ENCODE data around the gene DHFR. TPM values are rescaled to one million over a fixed set of nuclear protein-coding genes. Genes with fewer than 3 reads are reported as not detected.
"Not testable (repeated sequence)": the region's sequence is repeated elsewhere in the genome, so short reads cannot be mapped to it uniquely, and the experiment has no call there.

Gene DHFR
- total RNA-seq: 20.4 TPM

DNA sequence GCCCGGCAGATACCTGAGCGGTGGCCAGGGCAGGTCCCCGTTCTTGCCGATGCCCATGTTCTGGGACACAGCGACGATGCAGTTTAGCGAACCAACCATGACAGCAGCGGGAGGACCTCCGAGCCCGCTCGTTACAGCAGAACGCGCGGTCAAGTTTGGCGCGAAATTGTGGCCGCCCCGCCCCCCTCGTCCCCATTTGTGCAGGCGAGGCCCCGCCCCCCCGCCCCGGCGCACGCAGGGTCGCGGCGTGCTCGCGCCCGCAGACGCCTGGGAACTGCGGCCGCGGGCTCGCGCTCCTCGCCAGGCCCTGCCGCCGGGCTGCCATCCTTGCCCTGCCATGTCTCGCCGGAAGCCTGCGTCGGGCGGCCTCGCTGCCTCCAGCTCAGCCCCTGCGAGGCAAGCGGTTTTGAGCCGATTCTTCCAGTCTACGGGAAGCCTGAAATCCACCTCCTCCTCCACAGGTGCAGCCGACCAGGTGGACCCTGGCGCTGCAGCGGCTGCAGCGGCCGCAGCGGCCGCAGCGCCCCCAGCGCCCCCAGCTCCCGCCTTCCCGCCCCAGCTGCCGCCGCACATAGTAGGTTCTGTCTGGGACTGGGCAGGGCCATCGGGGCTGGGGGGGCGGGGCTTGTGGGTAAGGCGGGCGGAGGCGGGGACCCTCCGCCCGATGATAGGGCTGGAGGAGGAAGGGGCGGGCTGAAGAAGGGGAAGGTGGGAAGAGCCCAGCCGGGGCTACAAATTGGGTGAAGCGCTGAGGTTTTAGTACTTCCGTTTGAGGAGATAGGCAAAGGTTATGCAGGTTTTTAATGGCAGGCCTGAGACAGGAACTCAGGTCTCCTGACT lies at the start of gene DHFR, which contains the start of gene MSH3:
TSS of gene DHFR (minus strand) at position 593 of the 840 bp plus-strand sequence. CDS start at position 99, 494 bp downstream.
TSS of gene MSH3 (plus strand) at position 262 of the 840 bp plus-strand sequence. CDS start at position 338, 76 bp downstream.
- no peak for FAIRE-seq
- peak; percentile 89 to 92 for DNase-seq (ENCODE audit: low spot score in 2 of 2)

GRCh38 chr5:80704221-80704620 lies 49.4 kb upstream of the DHFR start:
- FAIRE-seq (no peak), DNase-seq (ENCODE audit: low spot score in 2 of 2) (no peak)

- FAIRE-seq (no peak), DNase-seq (ENCODE audit: low spot score in 2 of 2) (no peak)
Observed at GRCh38 chr5:80703747-80704146, 49.0 kb upstream of the DHFR start.

DNA sequence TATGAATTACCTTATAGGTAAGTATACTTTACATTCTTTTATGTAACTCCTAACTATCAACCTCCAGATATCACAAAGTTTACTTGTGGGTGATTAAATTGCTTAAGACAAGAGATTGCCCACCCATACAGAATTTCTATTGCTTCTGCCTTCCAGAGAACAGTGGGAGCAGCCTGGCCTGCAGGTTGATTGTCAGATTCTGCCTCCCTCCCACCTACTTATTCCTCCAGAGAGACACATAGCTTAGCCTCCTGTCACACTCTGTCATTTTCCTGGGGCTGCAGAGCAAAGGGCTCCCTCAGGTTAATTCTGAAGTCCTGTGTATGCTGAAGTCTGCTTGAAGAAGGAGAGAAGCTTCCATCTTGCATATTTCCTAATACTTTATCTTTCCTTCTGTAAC lies 48.5 kb upstream of the DHFR start:
- FAIRE-seq (no peak), DNase-seq (ENCODE audit: low spot score in 2 of 2) (no peak)

- DNase-seq (ENCODE audit: low spot score in 2 of 2) (no peak), FAIRE-seq (no peak)
Observed at GRCh38 chr5:80701597-80701996, 46.8 kb upstream of the DHFR start.

- FAIRE-seq: no peak
- no peak for DNase-seq (ENCODE audit: low spot score in 2 of 2)
Observed at GRCh38 chr5:80698369-80698768, 43.6 kb upstream of the DHFR start.

DNA sequence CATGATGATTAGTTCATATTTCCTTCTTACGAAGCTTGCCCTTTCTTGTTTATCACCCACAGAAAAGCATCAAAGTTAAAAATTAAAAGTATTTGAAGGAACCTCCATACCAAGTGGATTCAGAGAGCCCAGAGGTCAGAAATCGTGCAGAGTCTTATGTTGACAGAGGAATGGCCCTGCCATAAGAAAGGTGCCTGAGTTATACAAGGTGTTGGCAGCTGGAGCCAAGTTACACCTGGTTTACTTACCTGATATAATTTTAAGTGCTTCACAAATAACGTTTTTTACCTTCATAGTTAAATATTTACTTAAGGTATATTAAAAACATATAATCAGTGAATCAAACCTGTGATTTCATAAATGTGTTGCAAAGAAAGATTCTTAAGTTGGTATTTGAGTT lies 42.3 kb upstream of the DHFR start:
- DNase-seq (ENCODE audit: low spot score in 2 of 2) (no peak), FAIRE-seq (no peak)

- no peak for FAIRE-seq
- no peak for DNase-seq (ENCODE audit: low spot score in 2 of 2)
Observed at GRCh38 chr5:80696450-80696849, 41.7 kb upstream of the DHFR start.

GRCh38 chr5:80695666-80696065 lies 40.9 kb upstream of the DHFR start:
- FAIRE-seq: no peak
- DNase-seq (ENCODE audit: low spot score in 2 of 2): no peak

- DNase-seq (ENCODE audit: low spot score in 2 of 2) (no peak), FAIRE-seq (no peak)
Observed at GRCh38 chr5:80689627-80690026, 34.8 kb upstream of the DHFR start.

DNA sequence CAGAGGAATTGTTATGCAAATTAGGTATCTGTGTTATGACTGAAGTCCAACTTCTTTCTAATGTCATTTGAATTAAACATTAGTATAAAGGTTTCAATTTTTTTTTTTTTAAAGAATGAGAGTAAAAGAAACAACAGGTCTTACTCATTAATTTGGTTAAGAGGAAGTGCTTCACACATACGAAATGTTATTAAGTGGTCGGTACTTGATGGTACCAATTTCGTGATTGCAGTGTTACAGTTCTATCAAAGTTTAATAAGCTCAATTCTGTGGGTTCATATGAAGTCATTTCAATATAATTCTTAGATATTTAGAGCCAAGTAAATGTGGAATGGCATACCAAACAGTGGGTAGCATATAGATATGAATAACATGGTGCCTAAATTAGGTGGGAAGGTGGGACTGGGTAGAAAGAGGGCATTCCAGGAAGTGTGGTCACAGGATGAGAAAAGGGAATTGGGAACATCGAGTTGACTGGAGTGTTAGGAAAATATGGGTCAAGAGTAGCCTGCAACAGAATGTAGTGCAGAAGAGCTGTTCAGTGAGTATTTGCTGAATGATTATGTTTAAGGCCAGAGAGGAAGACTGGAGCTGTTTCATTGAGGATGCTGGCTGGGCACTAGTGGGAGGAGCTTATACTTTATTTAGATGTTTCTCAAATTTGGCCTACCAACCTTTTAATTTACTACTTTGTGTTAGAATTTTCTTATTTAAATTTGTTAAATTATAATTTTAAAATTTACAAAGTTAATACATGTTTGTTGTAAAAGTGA lies 34.1 kb upstream of the DHFR start:
- no peak for DNase-seq (ENCODE audit: low spot score in 2 of 2)
- no peak for FAIRE-seq

DNA sequence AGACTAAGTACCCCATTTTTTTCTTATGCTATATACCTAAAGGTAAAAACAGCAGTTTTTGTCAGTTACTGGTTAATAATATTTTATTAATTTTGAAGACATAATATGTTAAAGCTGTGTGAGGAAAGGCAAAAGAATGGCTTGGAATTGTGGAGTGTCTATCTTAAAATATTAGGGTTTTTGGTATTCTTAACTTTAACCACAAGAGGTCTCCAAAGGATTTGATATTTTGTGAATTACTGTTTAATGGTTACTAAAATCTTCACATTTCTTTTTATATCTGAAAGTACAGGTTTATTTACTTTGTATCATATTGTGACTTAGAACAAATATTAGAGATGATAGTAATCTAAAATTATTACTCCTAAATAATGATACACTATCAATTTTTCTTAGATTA lies 32.0 kb upstream of the DHFR start:
- FAIRE-seq: peak; percentile 96
- DNase-seq (ENCODE audit: low spot score in 2 of 2): no peak

- DNase-seq (ENCODE audit: low spot score in 2 of 2): no peak
- FAIRE-seq: no peak
Observed at GRCh38 chr5:80676706-80677105, 21.9 kb upstream of the DHFR start.

DNA sequence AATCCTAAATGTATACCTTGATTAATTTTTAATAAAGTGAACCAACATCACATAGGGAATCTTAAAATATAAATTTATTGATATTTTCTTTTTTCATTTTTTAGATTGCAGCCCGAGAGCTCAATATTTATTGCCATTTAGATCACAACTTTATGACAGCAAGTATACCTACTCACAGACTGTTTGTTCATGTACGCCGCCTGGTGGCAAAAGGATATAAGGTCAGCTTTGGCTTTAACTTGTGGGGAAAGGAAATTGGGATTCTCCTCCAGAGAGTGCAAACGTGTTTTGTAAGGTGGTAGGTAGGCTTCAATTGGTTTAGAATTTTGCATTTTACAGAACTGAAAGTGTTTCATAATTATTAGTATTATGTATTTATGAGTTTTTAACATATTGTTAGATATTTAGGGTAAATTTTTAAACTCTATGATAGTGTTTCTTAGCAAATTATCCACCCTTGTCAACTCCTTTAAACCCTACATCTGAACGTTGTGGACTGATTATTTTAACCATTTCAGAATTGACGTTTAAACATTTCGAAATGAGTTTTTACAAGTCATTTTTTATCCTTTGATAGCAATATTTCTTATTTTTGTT lies 17.5 kb upstream of the DHFR start:
- peak; percentile 36 to 46 for DNase-seq (ENCODE audit: low spot score in 2 of 2)
- peak; percentile 85 for FAIRE-seq

DNA sequence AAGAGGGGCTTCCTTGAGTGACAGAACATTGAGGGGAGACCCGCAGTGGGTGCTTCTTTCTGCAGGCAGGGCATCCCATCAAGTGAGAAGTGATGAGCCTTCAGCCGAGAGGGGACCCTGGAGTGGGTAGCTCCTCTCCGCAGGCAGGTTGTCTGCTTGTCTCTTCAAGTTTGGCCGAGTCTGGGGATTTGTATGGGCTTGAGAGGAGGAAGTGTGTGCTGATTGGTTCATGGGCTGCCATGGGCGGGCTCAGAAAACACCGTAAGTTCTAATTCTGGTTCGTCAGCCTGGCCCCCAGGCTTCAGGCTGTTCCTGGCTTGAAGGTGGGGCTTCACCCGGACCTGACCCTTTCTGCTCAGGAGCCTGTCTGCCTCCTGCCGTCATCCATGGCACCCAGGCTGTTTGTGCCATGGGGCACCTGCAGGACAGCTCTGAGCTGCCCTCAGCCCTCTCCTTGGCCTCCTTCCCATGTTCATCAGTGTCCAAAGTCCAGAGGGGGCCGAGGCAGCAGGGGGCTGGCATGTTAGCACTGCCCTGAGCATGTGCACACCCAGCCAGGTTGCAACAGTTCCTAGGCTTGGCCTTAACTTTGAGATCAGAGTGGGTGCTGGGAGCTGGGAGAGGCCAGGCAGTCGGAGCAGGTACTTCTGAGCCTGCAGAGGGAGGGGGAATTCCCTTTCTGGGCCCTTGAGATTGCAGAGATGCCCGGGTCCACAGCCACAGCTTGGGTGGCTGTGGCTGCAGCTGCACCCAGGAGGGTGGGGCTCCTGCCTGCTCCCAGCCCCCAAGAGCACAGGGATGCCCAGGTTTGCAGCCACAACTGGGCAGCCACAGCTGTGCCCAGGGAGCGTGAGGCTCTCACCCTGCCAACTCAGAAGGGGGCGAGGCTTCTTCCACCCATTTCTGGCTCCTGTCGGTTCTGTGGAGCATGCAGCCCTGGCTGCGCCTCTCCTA lies 13.5 kb upstream of the DHFR start:
- FAIRE-seq: no peak
- no peak for DNase-seq (ENCODE audit: low spot score in 2 of 2)

DNA sequence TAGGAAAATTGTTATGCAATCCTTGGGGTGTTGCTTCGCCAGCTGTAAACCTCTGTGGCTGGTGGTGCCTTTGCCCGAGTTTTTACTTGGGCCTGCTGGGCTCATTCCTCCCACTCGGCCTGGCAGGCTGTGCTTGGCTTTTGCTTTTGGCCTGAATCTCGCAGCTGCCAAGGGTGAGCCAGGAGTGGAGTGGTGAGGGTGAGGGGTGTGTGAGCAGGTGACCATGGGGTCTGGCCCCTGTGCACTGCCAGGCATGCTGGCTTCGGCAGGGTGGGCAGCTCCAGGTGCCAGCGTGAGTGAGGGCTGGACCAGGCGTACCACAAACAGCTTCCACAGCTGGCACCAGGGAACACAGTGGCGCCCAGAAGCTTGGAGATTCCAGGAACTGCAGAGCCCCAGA lies 12.6 kb upstream of the DHFR start:
- FAIRE-seq: no peak

DNA sequence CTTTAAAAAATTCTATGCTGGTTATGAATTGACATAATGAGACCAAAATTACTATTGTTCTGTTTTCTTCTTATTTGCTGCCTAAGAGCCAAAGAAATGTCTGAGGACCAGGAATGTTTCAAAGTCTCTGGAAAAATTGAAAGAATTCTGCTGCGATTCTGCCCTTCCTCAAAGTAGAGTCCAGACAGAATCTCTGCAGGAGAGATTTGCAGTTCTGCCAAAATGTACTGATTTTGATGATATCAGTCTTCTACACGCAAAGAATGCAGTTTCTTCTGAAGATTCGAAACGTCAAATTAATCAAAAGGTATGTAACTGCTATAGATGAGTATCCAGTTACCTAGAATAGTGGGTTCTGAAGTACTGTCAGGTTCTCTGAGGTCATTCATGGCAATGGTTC lies 10.3 kb upstream of the DHFR start:
- no peak for DNase-seq (ENCODE audit: low spot score in 2 of 2)
- FAIRE-seq: no peak

More for the DNA sequence above, 12.6 kb upstream of the DHFR start:
- DNase-seq (ENCODE audit: low spot score in 2 of 2): no peak

DNA sequence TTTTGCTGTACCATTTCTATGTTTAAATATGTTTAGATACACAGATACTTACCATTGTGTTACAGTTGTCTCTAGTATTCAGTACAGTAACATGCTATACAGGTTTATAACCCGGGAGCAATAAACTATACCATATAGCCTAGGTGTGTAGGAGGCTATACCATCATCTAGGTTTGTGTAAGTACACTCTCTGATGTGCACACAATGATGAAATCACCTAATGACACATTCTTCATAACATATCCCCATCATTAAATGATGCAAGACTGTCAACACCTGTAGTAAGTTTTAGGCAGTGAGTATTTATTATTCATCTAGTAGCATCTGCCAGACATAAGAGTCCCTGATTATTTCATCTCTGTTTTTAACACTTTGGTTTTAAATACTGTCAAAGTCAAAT lies 7.3 kb upstream of the DHFR start:
- no peak for FAIRE-seq

DNA sequence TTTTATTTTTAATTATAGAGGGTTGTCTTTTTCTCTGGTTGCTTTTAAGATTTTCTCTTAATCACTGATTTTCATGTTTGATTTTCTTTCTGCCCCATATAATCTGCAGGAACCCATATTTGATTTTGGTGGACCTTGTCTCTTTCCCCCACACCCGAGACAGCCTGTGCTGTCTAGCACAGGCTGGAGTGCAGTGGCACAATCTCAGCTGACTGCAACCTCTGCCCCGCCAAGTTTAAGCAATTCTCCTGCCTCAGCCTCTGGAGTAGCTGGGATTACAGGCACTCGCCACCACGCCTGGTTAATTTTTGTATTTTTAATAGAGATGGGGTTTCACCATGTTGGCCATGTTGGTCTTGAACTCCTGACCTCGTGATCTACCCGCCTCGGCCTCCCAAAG lies 5.9 kb upstream of the DHFR start:
- DNase-seq (ENCODE audit: low spot score in 2 of 2); FAIRE-seq: not testable (repeated sequence)

More for the DNA sequence above, 7.3 kb upstream of the DHFR start:
- DNase-seq (ENCODE audit: low spot score in 2 of 2): no peak

DNA sequence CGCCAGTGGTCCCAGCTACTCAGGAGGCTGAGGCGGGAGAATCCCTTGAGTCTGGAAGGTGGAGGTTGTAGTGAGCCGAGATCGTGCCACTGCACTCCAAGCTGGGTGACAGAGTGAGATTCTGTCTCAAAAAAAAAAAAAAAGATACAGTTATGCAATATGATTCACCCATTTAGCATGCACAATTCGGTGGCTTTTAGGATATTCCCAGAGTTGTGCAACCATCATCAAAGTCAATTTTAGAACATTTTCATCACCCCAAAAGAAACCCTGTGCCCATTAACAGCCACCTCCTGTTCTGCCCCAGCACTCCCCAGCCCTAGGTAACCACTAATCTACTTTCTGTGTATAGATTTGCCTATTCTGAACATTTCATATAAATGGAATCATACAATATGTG lies 4.3 kb upstream of the DHFR start:
- FAIRE-seq (no peak), DNase-seq (ENCODE audit: low spot score in 2 of 2) (no peak)

All from frontal cortex (tissue), 4 donors.